IPS-11a (cell line): Measurements from ENCODE around the gene SPOCK1.
"Not testable (repeated sequence)": the region's sequence is repeated elsewhere in the genome, so short reads cannot be mapped to it uniquely, and the experiment has no call there.

ENCODE experiments used
- H3K4me3 ChIP-seq: one replicate; pipeline ENCODE4 v1.5.1; 2013; ENCODE audit warnings: low read depth, low read length, control low read depth

Gene SPOCK1

GRCh38 chr5:137399911-137400310 lies 99.2 kb downstream of the SPOCK1 start:
- no peak overlapping the region for H3K4me3 ChIP-seq

- no peak overlapping the region for H3K4me3 ChIP-seq
Observed at GRCh38 chr5:137398751-137399150, 100.4 kb downstream of the SPOCK1 start.

- H3K4me3 ChIP-seq: no peak overlapping the region
Observed at GRCh38 chr5:137398154-137398553, 101.0 kb downstream of the SPOCK1 start.

- H3K4me3 ChIP-seq: no peak overlapping the region
Observed at GRCh38 chr5:137395011-137395755, 103.9 kb downstream of the SPOCK1 start.

GRCh38 chr5:137394380-137394779 lies 104.7 kb downstream of the SPOCK1 start:
- H3K4me3 ChIP-seq: no peak overlapping the region

- no peak overlapping the region for H3K4me3 ChIP-seq
Observed at GRCh38 chr5:137393196-137393993, 105.7 kb downstream of the SPOCK1 start.

- H3K4me3 ChIP-seq: no peak overlapping the region
Observed at GRCh38 chr5:137392261-137392660, 106.9 kb downstream of the SPOCK1 start.

GRCh38 chr5:137391044-137391443 lies 108.1 kb downstream of the SPOCK1 start:
- not testable (repeated sequence) for H3K4me3 ChIP-seq

GRCh38 chr5:137389042-137389441 lies 110.1 kb downstream of the SPOCK1 start:
- no peak overlapping the region for H3K4me3 ChIP-seq

- no peak overlapping the region for H3K4me3 ChIP-seq
Observed at GRCh38 chr5:137385064-137385463, 114.1 kb downstream of the SPOCK1 start.

GRCh38 chr5:137383909-137384308 lies 115.2 kb downstream of the SPOCK1 start:
- H3K4me3 ChIP-seq: no peak overlapping the region

GRCh38 chr5:137381555-137381954 lies 117.6 kb downstream of the SPOCK1 start:
- no peak overlapping the region for H3K4me3 ChIP-seq

GRCh38 chr5:137379555-137380286 lies 119.4 kb downstream of the SPOCK1 start:
- no peak overlapping the region for H3K4me3 ChIP-seq

GRCh38 chr5:137375741-137376526 lies 123.2 kb downstream of the SPOCK1 start:
- no peak overlapping the region for H3K4me3 ChIP-seq

GRCh38 chr5:137374110-137374714 lies 124.9 kb downstream of the SPOCK1 start:
- no peak overlapping the region for H3K4me3 ChIP-seq

GRCh38 chr5:137372773-137373160 lies 126.4 kb downstream of the SPOCK1 start:
- no peak overlapping the region for H3K4me3 ChIP-seq

- no peak overlapping the region for H3K4me3 ChIP-seq
Observed at GRCh38 chr5:137372016-137372772, 126.9 kb downstream of the SPOCK1 start.

- no peak overlapping the region for H3K4me3 ChIP-seq
Observed at GRCh38 chr5:137370096-137371071, 128.7 kb downstream of the SPOCK1 start.
